AG09319 (cell line): ENCODE measurements around the gene STPG2.
"Not testable (repeated sequence)": the region's sequence is repeated elsewhere in the genome, so short reads cannot be mapped to it uniquely, and the experiment has no call there.

ENCODE experiments used
- DNase-seq: peaks from one replicate; pipeline ENCODE4 v3.0.0-alpha.2; 2010; ENCODE audit warnings: low read depth; ENCODE audit errors: extremely low read depth
- TF ChIP-seq, protein P1 (sequence below): IDR thresholded peaks from 2 replicates; pipeline ENCODE4 v1.5.1; 2011; ENCODE audit warnings: low read depth, mild to moderate bottlenecking, inconsistent platforms, low read length, moderate library complexity

Gene STPG2

DNA sequence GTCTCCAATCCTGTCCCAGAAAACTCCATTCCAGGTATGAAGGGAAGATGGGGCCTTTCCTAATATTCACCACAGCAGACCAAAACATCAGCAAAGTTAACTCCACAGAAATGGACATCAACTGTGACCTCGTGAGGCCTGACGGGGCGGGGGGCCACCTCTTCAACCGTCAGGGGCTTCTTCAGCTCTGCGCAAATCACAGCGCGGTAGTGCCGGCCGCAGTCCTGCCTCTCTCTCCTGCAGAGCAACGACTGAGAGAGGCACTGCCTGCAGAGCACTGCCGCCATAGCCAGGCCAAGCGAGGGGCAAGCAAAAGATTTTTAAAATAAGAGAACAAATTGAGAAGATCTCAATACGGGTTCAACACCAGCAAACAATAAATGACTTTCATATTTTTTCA, 226.2 kb downstream of the STPG2 start:
- TF ChIP-seq, protein P1, sequence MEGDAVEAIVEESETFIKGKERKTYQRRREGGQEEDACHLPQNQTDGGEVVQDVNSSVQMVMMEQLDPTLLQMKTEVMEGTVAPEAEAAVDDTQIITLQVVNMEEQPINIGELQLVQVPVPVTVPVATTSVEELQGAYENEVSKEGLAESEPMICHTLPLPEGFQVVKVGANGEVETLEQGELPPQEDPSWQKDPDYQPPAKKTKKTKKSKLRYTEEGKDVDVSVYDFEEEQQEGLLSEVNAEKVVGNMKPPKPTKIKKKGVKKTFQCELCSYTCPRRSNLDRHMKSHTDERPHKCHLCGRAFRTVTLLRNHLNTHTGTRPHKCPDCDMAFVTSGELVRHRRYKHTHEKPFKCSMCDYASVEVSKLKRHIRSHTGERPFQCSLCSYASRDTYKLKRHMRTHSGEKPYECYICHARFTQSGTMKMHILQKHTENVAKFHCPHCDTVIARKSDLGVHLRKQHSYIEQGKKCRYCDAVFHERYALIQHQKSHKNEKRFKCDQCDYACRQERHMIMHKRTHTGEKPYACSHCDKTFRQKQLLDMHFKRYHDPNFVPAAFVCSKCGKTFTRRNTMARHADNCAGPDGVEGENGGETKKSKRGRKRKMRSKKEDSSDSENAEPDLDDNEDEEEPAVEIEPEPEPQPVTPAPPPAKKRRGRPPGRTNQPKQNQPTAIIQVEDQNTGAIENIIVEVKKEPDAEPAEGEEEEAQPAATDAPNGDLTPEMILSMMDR, result no peak
- DNase-seq, result no peak

DNA sequence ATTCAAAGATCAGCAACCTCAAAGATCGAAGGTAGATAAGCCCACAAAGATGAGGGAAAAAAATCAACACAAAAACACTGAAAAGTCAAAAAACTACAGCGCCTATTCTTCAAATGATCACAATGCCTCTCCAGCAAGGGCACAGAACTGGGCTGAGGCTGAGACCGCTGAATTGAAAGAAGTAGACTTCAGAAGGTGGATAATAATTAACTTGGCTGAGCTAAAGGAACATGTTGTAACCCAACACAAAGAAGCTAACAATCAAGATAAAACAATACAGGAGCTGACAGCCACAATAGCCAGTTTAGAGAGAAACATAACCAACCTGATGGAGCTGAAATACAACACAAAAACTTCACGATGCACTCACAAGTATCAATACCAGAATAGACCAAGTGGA, 231.1 kb downstream of the STPG2 start:
- TF ChIP-seq, protein P1, result no peak

DNA sequence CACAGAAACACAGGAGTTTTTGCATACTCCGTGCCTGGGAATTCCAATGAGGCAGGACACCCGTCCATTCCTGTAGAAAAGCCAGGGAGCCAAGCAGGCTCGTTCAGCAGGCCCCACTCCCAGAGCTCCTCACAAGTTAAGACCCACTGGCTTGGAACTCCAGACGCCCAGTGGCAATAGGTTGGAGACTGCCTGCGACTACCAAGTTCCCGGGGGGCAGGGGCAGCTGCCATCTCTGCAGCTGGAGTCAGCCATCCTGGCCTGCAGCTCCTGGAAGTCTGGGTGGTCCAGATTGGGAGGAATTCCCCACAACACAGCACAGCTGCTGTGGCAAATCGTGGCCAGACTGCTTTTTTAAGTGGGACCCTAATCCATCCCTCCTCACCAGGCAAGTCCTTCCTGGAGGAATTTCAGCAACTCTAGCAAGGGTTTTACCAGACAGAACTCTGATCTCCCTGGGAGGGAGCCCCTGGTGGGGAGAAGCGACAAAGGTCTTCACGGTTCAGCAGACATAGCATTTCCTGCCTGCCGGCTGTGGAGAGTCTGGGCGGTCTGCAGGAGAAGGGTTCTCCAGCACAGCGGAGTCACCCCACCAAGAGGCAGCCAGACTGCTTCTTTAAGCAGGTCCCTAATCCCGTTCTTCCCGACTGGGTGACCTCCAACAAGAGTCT, 231.9 kb downstream of the STPG2 start:
- TF ChIP-seq, protein P1, result no peak

More for the DNA sequence above, 231.1 kb downstream of the STPG2 start:
- no peak for DNase-seq

DNA sequence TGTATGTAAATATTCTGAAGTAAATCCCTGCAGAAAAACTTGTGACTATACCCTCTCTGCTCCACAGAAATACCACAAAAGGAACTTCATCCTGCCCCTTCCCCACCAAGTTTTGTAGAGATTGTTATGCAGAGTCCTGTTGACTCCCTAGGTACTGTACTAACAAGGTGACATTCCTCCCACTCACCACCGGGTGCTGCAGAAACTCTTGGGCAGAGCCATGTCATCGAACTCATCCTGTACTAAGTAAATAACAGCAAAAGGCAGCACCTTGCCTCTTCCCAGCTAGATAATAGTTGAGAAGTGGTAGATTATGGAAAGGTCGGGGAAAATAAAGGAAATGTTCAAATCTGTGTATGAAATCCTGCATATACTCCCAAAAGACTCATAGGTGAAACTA, 233.3 kb downstream of the STPG2 start:
- TF ChIP-seq, protein P1, result no peak
- no peak for DNase-seq

More for the DNA sequence above, 231.9 kb downstream of the STPG2 start:
- no peak for DNase-seq

DNA sequence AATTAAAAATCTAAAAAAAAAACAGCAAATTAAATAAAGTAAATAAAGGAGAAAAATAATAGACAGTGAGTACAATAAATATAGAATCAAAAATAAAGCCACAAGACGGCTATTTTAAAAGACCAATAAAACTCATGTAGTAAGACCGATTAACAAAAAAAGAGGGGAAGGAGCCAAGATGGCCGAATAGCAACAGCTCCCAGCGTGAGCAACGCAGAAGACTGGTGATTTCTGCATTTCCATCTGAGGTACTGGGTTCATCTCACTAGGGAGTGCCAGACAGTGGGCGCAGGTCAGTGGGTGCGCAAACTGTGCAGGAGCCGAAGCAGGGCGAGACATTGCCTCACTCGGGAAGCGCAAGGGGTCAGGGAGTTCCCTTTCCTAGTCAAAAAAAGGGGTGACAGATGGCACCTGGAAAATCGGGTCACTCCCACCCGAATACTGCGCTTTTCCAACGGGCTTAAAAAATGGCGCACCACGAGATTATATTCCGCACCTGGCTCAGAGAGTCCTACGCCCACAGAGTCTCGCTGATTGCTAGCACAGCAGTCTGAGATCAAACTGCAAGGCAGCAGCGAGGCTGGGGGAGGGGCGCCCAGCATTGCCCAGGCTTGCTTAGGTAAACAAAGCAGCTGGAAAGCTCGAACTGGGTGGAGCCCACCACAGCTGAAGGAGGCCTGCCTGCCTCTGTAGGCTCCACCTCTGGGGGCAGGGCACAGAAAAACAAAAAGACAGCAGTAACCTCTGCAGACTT, 239.7 kb downstream of the STPG2 start:
- not testable (repeated sequence) for DNase-seq

- TF ChIP-seq, protein P1, result no peak
- no peak for DNase-seq
Measured at GRCh38 chr4:97900229-97900628, 243.0 kb downstream of the STPG2 start.

- DNase-seq, result no peak
- TF ChIP-seq, protein P1, result no peak
Measured at GRCh38 chr4:97892592-97893266, 250.5 kb downstream of the STPG2 start.
